ENCODE data around the gene CALHM2.
"Not testable (repeated sequence)": the region's sequence is repeated elsewhere in the genome, so short reads cannot be mapped to it uniquely, and the experiment has no call there.

CALHM2 gene

GRCh38 chr10:103449208-103450144 lies 2.7 kb downstream of the CALHM2 start:
- peak in 1 of 6 experiments; percentile 5 for DNase-seq

GRCh38 chr10:103448746-103449145 lies 3.4 kb downstream of the CALHM2 start:
- DNase-seq: no peak

DNA sequence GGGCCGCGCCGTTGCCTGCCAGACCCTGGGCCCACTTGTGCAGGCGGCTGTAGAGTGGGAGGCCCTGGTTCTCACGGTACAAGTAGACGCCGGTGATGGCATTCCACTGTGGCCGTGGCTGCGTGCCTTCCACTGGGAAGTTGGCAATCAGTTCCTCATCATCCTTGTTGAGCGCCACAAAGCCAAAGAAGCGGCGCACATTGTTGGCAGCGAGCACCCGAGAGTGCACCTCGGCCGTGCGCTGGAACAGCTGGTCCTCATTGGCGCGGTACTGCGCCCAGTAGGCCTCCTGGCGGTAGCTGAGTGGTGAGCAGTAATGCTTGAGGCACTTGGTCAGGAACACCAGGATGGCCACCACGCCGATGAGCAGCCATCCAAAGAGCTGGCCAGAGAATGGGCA lies 5.0 kb downstream of the CALHM2 start:
- no peak for DNase-seq

GRCh38 chr10:103445767-103446567 lies 6.2 kb downstream of the CALHM2 start:
- DNase-seq: no peak

GRCh38 chr10:103445366-103445765 lies 6.8 kb downstream of the CALHM2 start:
- DNase-seq: no peak

DNA sequence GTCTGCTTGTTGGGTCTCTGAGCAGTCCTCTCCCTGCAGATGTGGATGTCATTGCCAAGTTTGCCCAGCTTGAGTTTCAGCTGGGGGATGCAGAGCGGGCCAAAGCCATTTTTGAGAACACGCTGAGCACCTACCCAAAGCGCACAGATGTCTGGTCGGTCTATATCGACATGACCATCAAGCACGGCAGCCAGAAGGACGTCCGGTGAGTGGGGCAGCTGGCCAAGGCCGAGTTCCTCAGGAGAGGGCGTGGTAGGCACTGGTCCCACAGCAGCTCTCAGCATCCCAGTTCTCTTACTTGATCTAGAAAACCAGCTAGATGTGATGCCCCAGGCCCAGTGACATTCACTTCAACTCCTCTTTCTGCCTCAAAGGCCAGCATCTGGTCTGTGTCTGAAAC lies 7.7 kb downstream of the CALHM2 start:
- no peak for DNase-seq

GRCh38 chr10:103443475-103444185 lies 8.5 kb downstream of the CALHM2 start:
- DNase-seq: no peak

DNA sequence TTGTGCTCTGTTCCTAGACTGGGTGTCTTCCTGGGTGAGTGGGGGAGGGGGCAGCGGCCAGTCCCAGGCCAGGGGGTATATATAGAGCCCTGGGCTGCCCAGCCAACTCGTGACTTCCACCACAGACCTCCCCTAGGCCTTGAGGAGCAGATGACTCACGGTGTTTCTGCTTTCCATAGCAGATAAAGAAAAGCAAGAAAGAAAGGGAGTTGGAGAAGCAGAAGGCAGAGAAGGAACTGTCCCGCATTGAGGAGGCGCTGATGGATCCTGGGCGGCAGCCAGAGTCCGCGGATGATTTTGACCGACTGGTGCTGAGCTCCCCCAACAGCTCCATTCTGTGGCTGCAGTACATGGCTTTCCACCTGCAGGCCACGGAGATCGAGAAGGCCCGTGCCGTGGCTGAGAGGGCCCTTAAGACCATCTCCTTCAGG lies 10.1 kb downstream of the CALHM2 start:
- no peak for DNase-seq

DNA sequence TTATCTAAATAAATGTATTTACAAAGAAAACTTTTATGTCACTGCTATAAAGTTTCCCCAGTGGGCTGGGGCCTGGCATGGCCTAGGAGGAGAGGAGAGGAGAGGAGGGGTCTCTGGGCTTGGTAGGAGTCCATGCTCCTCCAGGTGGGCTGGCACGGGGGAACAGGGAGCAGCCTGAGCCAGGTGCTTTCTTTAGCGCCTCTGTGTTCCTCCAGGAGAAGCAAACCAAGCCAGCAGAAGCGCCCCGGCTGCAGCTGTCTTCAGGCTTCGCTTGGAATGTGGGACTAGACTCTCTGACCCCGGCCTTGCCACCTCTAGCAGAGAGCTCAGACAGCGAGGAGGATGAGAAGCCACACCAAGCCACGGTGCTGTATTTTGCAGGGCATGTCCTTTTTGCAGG lies 10.6 kb downstream of the CALHM2 start:
- no peak for DNase-seq

GRCh38 chr10:103441206-103441605 lies 11.0 kb downstream of the CALHM2 start:
- DNase-seq: no peak

DNA sequence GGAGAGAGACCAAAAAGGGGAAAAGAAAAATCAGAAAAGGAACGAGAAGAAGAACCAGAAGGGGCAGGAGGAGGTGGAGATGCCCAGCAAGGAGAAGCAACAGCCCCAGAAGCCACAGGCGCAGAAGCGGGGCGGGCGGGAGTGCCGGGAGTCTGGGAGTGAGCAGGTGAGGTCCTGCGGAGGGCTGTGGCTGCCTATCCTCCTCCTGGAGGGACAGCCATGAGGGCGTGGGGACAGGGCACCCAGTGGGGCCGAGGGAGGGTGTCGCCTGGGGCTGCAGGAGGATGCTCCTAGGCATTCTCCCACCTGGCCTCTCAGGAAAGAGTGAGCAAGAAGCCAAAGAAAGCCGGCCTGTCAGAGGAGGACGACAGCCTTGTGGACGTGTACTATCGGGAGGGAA lies 11.8 kb downstream of the CALHM2 start:
- DNase-seq: no peak

DNA sequence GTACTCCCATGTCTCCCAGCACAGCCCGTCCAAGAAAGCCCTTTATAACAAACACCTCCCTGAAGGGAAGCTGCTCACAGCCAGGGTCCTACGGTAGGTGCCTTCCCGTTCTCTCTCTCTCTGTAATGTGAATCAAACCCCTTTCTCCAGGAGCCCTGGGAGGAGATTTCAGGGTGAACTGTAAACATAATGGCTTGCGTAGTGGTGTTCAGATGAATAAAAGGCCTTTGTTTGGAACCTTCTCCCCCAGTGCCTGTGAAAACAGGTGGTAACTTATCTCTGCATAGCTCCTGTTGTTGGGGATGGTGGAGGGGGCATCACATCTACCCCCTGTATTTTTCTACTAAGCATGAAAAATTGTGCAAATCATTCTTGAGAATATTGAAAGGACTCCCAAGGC lies 12.4 kb downstream of the CALHM2 start:
- no peak for DNase-seq

GRCh38 chr10:103433858-103434257 lies 18.3 kb downstream of the CALHM2 start:
- DNase-seq: no peak

DNA sequence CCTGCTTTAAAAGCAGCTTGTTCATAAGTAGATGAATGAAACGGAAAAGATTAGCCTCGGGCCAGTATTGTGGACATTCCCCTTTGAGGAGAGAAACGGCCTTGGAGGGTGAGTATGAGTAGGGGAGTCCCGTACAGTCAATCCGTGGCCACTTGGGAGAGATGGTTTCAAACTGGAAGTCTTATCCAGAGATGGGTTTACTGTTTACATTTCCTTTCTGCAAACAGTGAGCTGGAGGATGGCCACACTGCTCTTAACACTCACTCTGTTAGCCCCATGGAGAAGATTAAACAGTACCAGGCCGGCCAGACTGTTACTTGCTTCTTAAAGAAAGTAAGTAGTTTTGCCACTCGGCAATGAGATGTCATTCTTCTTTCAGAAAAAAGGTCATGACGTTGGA lies 20.3 kb downstream of the CALHM2 start:
- no peak for DNase-seq

GRCh38 chr10:103429647-103430046 lies 22.5 kb downstream of the CALHM2 start:
- DNase-seq: peak in 2 of 6 experiments; percentile 7 to 9

DNA sequence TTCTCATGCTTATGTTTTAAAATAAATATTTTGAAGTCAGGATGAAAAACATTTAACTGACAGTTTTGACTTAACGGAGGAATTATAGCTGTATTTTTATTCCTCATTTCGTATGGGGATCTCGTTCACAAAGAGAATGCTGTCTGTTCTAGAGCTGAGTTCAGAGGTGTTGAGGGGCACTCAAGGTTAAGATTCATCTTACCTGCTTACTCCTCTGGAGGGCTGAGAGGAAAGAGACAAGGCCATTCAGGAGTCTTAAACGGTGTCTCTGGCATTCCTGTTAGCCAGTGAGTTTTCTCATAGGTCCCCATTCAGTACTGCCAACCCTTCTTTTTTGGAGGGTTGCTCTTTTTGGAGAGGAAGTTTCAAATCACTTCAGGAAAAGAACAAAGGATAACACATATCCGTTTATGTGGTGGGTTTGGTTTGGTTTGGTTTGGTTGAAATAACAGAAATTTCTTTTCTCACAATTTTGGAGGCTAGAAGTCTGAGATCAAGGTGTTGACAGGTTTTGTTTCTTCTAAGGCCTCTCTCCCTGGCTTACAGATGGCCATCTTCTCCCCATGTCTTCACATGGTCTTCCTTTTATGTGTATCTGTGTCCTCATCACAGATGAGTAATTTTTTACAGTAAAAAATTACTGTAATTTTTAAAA lies 23.1 kb downstream of the CALHM2 start:
- peak in 2 of 6 experiments; percentile 12 to 39 for DNase-seq

- no peak for DNase-seq
These were observed 24.3 kb downstream of the CALHM2 start for GRCh38 chr10:103427866-103428265.

- no peak for DNase-seq
These were observed 28.4 kb downstream of the CALHM2 start for GRCh38 chr10:103423748-103424147.

- no peak for DNase-seq
These were observed 33.1 kb downstream of the CALHM2 start for GRCh38 chr10:103419101-103419500.

DNA sequence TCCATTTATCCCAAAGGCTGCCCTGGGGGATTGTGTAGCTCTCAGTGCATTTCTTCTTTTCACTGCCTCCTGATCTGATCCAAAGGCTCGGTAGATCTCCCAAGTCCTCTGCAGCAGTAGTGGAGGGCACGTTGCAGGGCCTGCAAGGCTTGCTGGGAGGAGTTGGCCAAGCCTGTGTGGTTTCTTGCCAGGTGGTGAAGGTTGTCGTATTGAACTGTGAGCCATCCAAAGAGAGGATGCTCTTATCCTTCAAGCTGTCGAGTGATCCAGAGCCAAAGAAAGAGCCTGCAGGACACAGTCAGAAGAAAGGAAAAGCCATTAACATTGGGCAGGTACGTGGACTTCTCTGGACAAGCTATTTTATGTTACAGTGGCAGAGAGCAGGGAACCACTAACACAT lies 34.6 kb downstream of the CALHM2 start:
- no peak for DNase-seq

GRCh38 chr10:103417148-103417469 lies 35.1 kb downstream of the CALHM2 start:
- not testable (repeated sequence) for DNase-seq

- peak; percentile 7 to 54 (median 45) for DNase-seq
These were observed 35.6 kb downstream of the CALHM2 start for GRCh38 chr10:103416436-103417147.
